Motor neuron (in vitro differentiated cells): ENCODE measurements around the gene MYL12A. TPM values are rescaled to one million over a fixed set of nuclear protein-coding genes. Genes with fewer than 3 reads are reported as not detected.
A peak's percentile ranks its signal among the peaks of the same experiment; 100 is the strongest.

Experiments
- ATAC-seq, 8 experiments: fragments of 200-7000 bp; cut with Tn5 transposase; replicated peaks in 6 of 8; 2 replicates each; pipeline ENCODE4 v1.8.0; 2021; ENCODE audit warnings: mild to moderate bottlenecking in 8 of 8, moderate library complexity in 8 of 8
- H3K27ac ChIP-seq, 2 donors: fragments of 250-450 bp; sonication (Bioruptor Pico); 2 replicates each; pipeline ENCODE4 v1.9.0; 2021; ENCODE audit warnings: antibody characterized with exemption in 2 of 2, mild to moderate bottlenecking in 2 of 2, moderate library complexity in 1 of 2
- H3K4me1 ChIP-seq, 2 donors: fragments of 250-450 bp; sonication (Bioruptor Pico); replicated peaks in 1 of 2; 2 replicates each; pipeline ENCODE4 v1.6.1; 2021; ENCODE audit warnings: antibody characterized with exemption in 2 of 2, mild to moderate bottlenecking in 2 of 2, moderate library complexity in 1 of 2
- H3K4me3 ChIP-seq, 5 donors: fragments of 250-450 bp; sonication (Bioruptor Pico); 2 replicates each; pipeline ENCODE4 v1.9.0; 2021; ENCODE audit warnings: antibody characterized with exemption in 5 of 5, mild to moderate bottlenecking in 5 of 5, moderate library complexity in 4 of 5
- WGBS, 10 experiments: fragments of 450-650 bp; shearing (Covaris generic); methylation state at CpG; one replicate each; pipeline ENCODE4 v1.0.0; 2022; 5-methylcytosine and 5-hydroxymethylcytosine counted together
- in situ Hi-C, 9 experiments: fragments of 400-800 bp; cut with MboI; loops; one replicate each; pipeline ENCODE4 v1.15.0; 2021; ENCODE audit warnings: low sequenced_read_pairs in 9 of 9, low pct_unique_long_range_greater_than_20kb in 2 of 9; ENCODE audit not compliant: unreplicated experiment in 9 of 9
- total RNA-seq, 8 experiments: library from RNA; unstranded; fragments of 300-600 nt; gene quantifications; 2 replicates each; pipeline versions ENCODE4 v1.2.3 to v1.2.4, GENCODE V29; 2022

The MYL12A gene
- total RNA-seq, 8 experiments from 2014 or later = 38.2 to 364 (median 145) TPM

GRCh38 chr18:3283908-3284307 is 36.3 kb downstream of the MYL12A start:
- H3K4me1 ChIP-seq = peaks cover 0 to 5% of the 10 kb centered on the region in 2 donors
- WGBS, 10 experiments = 60 to 100% (median 83%) methylated on average over 1 to 7 of the region's 7 CpGs; no CpG with 5 or more reads in 5 of the 10 experiments
- in situ Hi-C loops = loop anchor here (10.0 to 25.0 kb wide), 7 partner anchors 153 to 578 kb away; no protein-coding TSS in a partner anchor
- H3K4me3 ChIP-seq = no peak overlapping the region
- peak in 4 of 8 experiments; percentile 21 to 78 (median 50) for ATAC-seq
- no peak overlapping the region for H3K27ac ChIP-seq

- H3K4me1 ChIP-seq = peaks cover 0 to 5% of the 10 kb centered on the region in 2 donors
- no peak overlapping the region for H3K27ac ChIP-seq
- no peak overlapping the region for H3K4me3 ChIP-seq
- in situ Hi-C loops = loop anchor here (10.0 to 25.0 kb wide), 7 partner anchors 153 to 578 kb away; no protein-coding TSS in a partner anchor
- no peak for ATAC-seq
- 70 to 100% (median 96%) methylated on average over 1 to 4 of the region's 9 CpGs; no CpG with 5 or more reads in 2 of the 10 experiments for WGBS, 10 experiments
Observed at GRCh38 chr18:3284501-3284900, 36.9 kb downstream of the MYL12A start.

GRCh38 chr18:3286159-3286558 is 38.6 kb downstream of the MYL12A start:
- Histone ChIP-seq H3K27ac (no peak overlapping the region), H3K4me1 (peaks cover 0 to 5% of the 10 kb centered on the region in 2 donors), H3K4me3 (no peak overlapping the region)
- in situ Hi-C loops = loop anchor here (10.0 to 25.0 kb wide), 7 partner anchors 151 to 576 kb away; no protein-coding TSS in a partner anchor
- ATAC-seq = no peak
- WGBS, 10 experiments = 20 to 100% (median 95%) methylated on average over 1 to 5 of the region's 7 CpGs; no CpG with 5 or more reads in 3 of the 10 experiments

GRCh38 chr18:3293196-3293951 is 45.8 kb downstream of the MYL12A start:
- H3K27ac ChIP-seq = no peak overlapping the region
- H3K4me3 ChIP-seq = no peak overlapping the region
- no peaks in the 10 kb centered on the region for H3K4me1 ChIP-seq
- ATAC-seq = no peak
- WGBS, 10 experiments = 17 to 100% (median 55%) methylated on average over 1 to 2 of the region's 2 CpGs; no CpG with 5 or more reads in 3 of the 10 experiments
- in situ Hi-C loops = loop anchor here in 7 of 9 experiments (25.0 kb wide), 4 partner anchors 144 to 569 kb away; no protein-coding TSS in a partner anchor

GRCh38 chr18:3294435-3295080 is 47.0 kb downstream of the MYL12A start:
- Histone ChIP-seq H3K4me3 (no peak overlapping the region), H3K27ac (no peak overlapping the region), H3K4me1 (no peaks in the 10 kb centered on the region)
- 42 to 100% (median 82%) methylated on average over 1 to 3 of the region's 3 CpGs; no CpG with 5 or more reads in 1 of the 10 experiments for WGBS, 10 experiments
- in situ Hi-C loops = loop anchor here in 7 of 9 experiments (25.0 kb wide), 4 partner anchors 143 to 568 kb away; no protein-coding TSS in a partner anchor
- peak in 1 of 8 experiments; percentile 70 for ATAC-seq

- WGBS, 10 experiments = 0 to 94% (median 47%) methylated on average over 1 to 8 of the region's 18 CpGs; no CpG with 5 or more reads in 2 of the 10 experiments
- ATAC-seq = peak in 6 of 8 experiments; percentile 89 to 99 (median 94)
- Histone ChIP-seq H3K4me1 (no peaks in the 10 kb centered on the region), H3K4me3 (peak overlapping the region; percentile 1 to 43 (median 26)), H3K27ac (no peak overlapping the region)
- in situ Hi-C loops = loop anchor here in 7 of 9 experiments (25.0 kb wide), 4 partner anchors 140 to 565 kb away; no protein-coding TSS in a partner anchor
Observed at GRCh38 chr18:3297025-3297984, 49.7 kb downstream of the MYL12A start.

GRCh38 chr18:3304832-3305231 is 57.2 kb downstream of the MYL12A start:
- 83 to 100% (median 100%) methylated on average over 1 of the region's 1 CpG; no CpG with 5 or more reads in 6 of the 10 experiments for WGBS, 10 experiments
- ATAC-seq = peak in 2 of 8 experiments; percentile 44 to 46
- Histone ChIP-seq H3K4me1 (no peaks in the 10 kb centered on the region), H3K4me3 (no peak overlapping the region), H3K27ac (no peak overlapping the region)
- in situ Hi-C loops = no loop called here

GRCh38 chr18:3305354-3305762 is 57.8 kb downstream of the MYL12A start:
- no peak overlapping the region for H3K4me3 ChIP-seq
- no peaks in the 10 kb centered on the region for H3K4me1 ChIP-seq
- ATAC-seq = peak in 3 of 8 experiments; percentile 86 to 100 (median 100)
- 0 to 93% (median 49%) methylated on average over 1 to 7 of the region's 7 CpGs for WGBS, 10 experiments
- in situ Hi-C loops = no loop called here
- H3K27ac ChIP-seq = no peak overlapping the region

Other genes with a start within 250 kb of the MYL12A start
- 10 to 100 TPM in 7 of 8 experiments, 1 to 10 TPM in 1; 9.6 to 33.4 (median 13.0) TPM for gene LPIN2, start 234.7 kb upstream of the MYL12A start, total RNA-seq
- 1 to 10 TPM in 5 of 8 experiments, under 1 TPM in 3; 0.42 to 4.4 (median 1.2) TPM for gene MYOM1, start 27.8 kb upstream of the MYL12A start, total RNA-seq
- 100 to 1,000 TPM; 135 to 392 (median 170) TPM for gene MYL12B, start 14.3 kb downstream of the MYL12A start, total RNA-seq
- gene TGIF1, start 202.4 kb downstream of the MYL12A start, total RNA-seq = 100 to 1,000 TPM in 1 of 8 experiments, 10 to 100 TPM in 7; 22.8 to 106 (median 50.1) TPM